Spleen (tissue), 11 donors: ENCODE measurements around the gene PRUNE2. TPM values are rescaled to one million over a fixed set of nuclear protein-coding genes. Genes with fewer than 3 reads are reported as not detected.

Experiments used
- DNase-seq: peaks from one replicate; pipeline ENCODE4 v3.0.0-alpha.2; 2020
- H3K27ac ChIP-seq, 8 donors: fragments of 200-600 bp; sonication (generic) in 7 of 8; 1 replicate in 4 of 8; 2 replicates in 4 of 8; pipeline versions ENCODE4 v1.5.0 to v1.8.0; 2016 to 2021; ENCODE audit warnings: inconsistent platforms in 4 of 8, mild to moderate bottlenecking in 4 of 8, moderate library complexity in 1 of 8
- H3K27me3 ChIP-seq, 7 donors: fragments of 200-600 bp; sonication (generic) in 6 of 7; replicated peaks in 1 of 7; 1 replicate in 4 of 7; 2 replicates in 3 of 7; pipeline versions ENCODE4 v1.5.0 to v1.8.0; 2016 to 2021; ENCODE audit warnings: inconsistent platforms in 3 of 7, mild to moderate bottlenecking in 1 of 7
- H3K36me3 ChIP-seq, 6 donors: fragments of 200-600 bp; sonication (generic) in 5 of 6; 1 replicate in 4 of 6; 2 replicates in 2 of 6; pipeline versions ENCODE4 v1.5.0 to v1.8.0; 2016 to 2021; ENCODE audit warnings: inconsistent platforms in 2 of 6
- H3K4me1 ChIP-seq, 6 donors: fragments of 200-600 bp; sonication (generic) in 5 of 6; 1 replicate in 3 of 6; 2 replicates in 3 of 6; pipeline versions ENCODE4 v1.5.0 to v1.8.0; 2016 to 2021; ENCODE audit warnings: inconsistent platforms in 3 of 6
- H3K4me3 ChIP-seq, 8 donors: fragments of 200-600 bp; sonication (generic) in 7 of 8; 1 replicate in 4 of 8; 2 replicates in 4 of 8; pipeline versions ENCODE4 v1.5.0 to v1.8.0; 2016 to 2021; ENCODE audit warnings: inconsistent platforms in 4 of 8, mild to moderate bottlenecking in 4 of 8, moderate library complexity in 2 of 8
- H3K9me3 ChIP-seq, 8 donors: fragments of 200-600 bp; sonication (generic) in 7 of 8; 1 replicate in 4 of 8; 2 replicates in 4 of 8; pipeline versions ENCODE4 v1.5.0 to v1.8.0; 2016 to 2021; ENCODE audit warnings: inconsistent platforms in 4 of 8
- CTCF ChIP-seq, 11 experiments: fragments of 200-600 bp in 7 of 11; fragments of 450-650 bp in 4 of 11; sonication (generic) in 4 of 11; IDR thresholded peaks in 8 of 11; conservative IDR thresholded peaks in 3 of 11; 1 replicate in 7 of 11; 2 replicates in 4 of 11; pipeline versions ENCODE4 v1.4.0 to v1.8.0; 2016 to 2021; ENCODE audit warnings: antibody characterized with exemption in 11 of 11, inconsistent platforms in 4 of 11, mild to moderate bottlenecking in 1 of 11
- POLR2A ChIP-seq, 3 donors: fragments of 450-650 bp; IDR thresholded peaks; one replicate each; pipeline ENCODE4 v1.5.1; 2017; ENCODE audit warnings: antibody characterized with exemption in 3 of 3, mild to moderate bottlenecking in 1 of 3
- POLR2AphosphoS5 ChIP-seq, 3 donors: sonication (generic); formaldehyde crosslinking; IDR thresholded peaks; one replicate each; pipeline ENCODE4 v1.5.1; 2017; ENCODE audit warnings: antibody characterized with exemption in 3 of 3
- WGBS, 5 donors: extraction: QIAGEN DNeasy Blood & Tissue Kit in 3 of 5; methylation state at CpG; one replicate each; pipeline versions ENCODE4 v1.1.5 to v1.1.7; 2013 to 2018; 5-methylcytosine and 5-hydroxymethylcytosine counted together
- intact Hi-C: fragments of 100-400 bp; cut with DNase I; formaldehyde crosslinking; loops from one replicate; pipeline ENCODE4 v1.15.0; 2023; ENCODE audit warnings: low total_unique reads
- polyA plus RNA-seq, 3 donors: library from polyadenylated mRNA; stranded (reverse); fragments of 200-250 nt; gene quantifications; one replicate each; pipeline ENCODE4 v1.2.1, GENCODE V29; 2013
- total RNA-seq, 7 donors: library from RNA; depleted of rRNA in 3 of 7; stranded (reverse); fragments of >200 nt in 3 of 7; fragmentation: NEBNext Ultra II Directional in 4 of 7; extraction: Animal tissue kit (Norgen Biotek cat#: 25700) in 4 of 7; gene quantifications; one replicate each; pipeline versions ENCODE4 v1.1.0 to v1.2.1, GENCODE V29; 2016 to 2021
- donor health status: healthy with polysubstance abuse.
- donor health status: DM: no; HTN: no; CAD: no; lungs with moderate emphysema.
- donor health status: DM: no; HTN: no; CAD: no.
- donor health status: Bipolar disorder and iron deficiency.
- donor health status: healthy.
- donor health status: DM: no; HTN: no; CAD: no.
- donor health status: DM: yes; HTN: yes; CAD: no.

PRUNE2 gene
- total and polyA plus RNA-seq, 10 donors = 3.3 to 23.6 (median 14.0) TPM

- Histone ChIP-seq H3K9me3 (no peaks in the 10 kb centered on the region), H3K27ac (no peak overlapping the region), H3K36me3 (no peaks in the 10 kb centered on the region), H3K4me3 (no peak overlapping the region), H3K27me3 (no peaks in the 10 kb centered on the region), H3K4me1 (peaks cover 0 to 18% (median 3%) of the 10 kb centered on the region in 6 donors)
- no peak for TF ChIP-seq CTCF (IDR thresholded peaks at IDR 0.05 in 8 of 11, conservative IDR thresholded peaks at IDR 0.05 in 3 of 11)
- no peak for TF ChIP-seq POLR2A (IDR thresholded peaks at IDR 0.05)
- no peak for TF ChIP-seq POLR2AphosphoS5 (IDR thresholded peaks at IDR 0.05)
- DNase-seq = no peak
- 35 to 50% (median 44%) methylated on average over 5 of the region's 5 CpGs for WGBS, 5 donors
- intact Hi-C loops = no loop called here
Observed at GRCh38 chr9:76717176-76717575, 188.7 kb downstream of the PRUNE2 start.

GRCh38 chr9:76716085-76716672, 189.7 kb downstream of the PRUNE2 start:
- TF ChIP-seq CTCF (IDR thresholded peaks at IDR 0.05 in 8 of 11, conservative IDR thresholded peaks at IDR 0.05 in 3 of 11) (no peak), POLR2AphosphoS5 (IDR thresholded peaks at IDR 0.05) (no peak), POLR2A (IDR thresholded peaks at IDR 0.05) (no peak)
- intact Hi-C loops = no loop called here
- no peak for DNase-seq
- WGBS, 5 donors = 85 to 96% (median 91%) methylated on average over 7 of the region's 7 CpGs
- Histone ChIP-seq H3K36me3 (no peaks in the 10 kb centered on the region), H3K27me3 (no peaks in the 10 kb centered on the region), H3K4me3 (no peak overlapping the region), H3K4me1 (peaks cover 0 to 18% (median 3%) of the 10 kb centered on the region in 6 donors), H3K27ac (no peak overlapping the region), H3K9me3 (no peaks in the 10 kb centered on the region)

GRCh38 chr9:76713381-76713780, 192.5 kb downstream of the PRUNE2 start:
- H3K27ac ChIP-seq = no peak overlapping the region
- no peak for DNase-seq
- 53 to 79% (median 70%) methylated on average over 5 of the region's 5 CpGs for WGBS, 5 donors
- no peak overlapping the region for H3K4me3 ChIP-seq
- H3K9me3 ChIP-seq = no peaks in the 10 kb centered on the region
- no peaks in the 10 kb centered on the region for H3K36me3 ChIP-seq
- peaks cover 0 to 18% (median 3%) of the 10 kb centered on the region in 6 donors for H3K4me1 ChIP-seq
- intact Hi-C loops = no loop called here
- TF ChIP-seq POLR2A (IDR thresholded peaks at IDR 0.05) = no peak
- TF ChIP-seq CTCF (IDR thresholded peaks at IDR 0.05 in 8 of 11, conservative IDR thresholded peaks at IDR 0.05 in 3 of 11) = no peak
- no peak for TF ChIP-seq POLR2AphosphoS5 (IDR thresholded peaks at IDR 0.05)
- peaks cover 0 to 11% (median 0%) of the 10 kb centered on the region in 7 donors for H3K27me3 ChIP-seq

- Histone ChIP-seq H3K4me3 (no peak overlapping the region), H3K36me3 (no peaks in the 10 kb centered on the region), H3K27me3 (peaks cover 0 to 24% (median 0%) of the 10 kb centered on the region in 7 donors), H3K9me3 (no peaks in the 10 kb centered on the region), H3K4me1 (peaks cover 0 to 13% (median 8%) of the 10 kb centered on the region in 6 donors), H3K27ac (no peak overlapping the region)
- no peak for TF ChIP-seq POLR2AphosphoS5 (IDR thresholded peaks at IDR 0.05)
- TF ChIP-seq POLR2A (IDR thresholded peaks at IDR 0.05) = no peak
- TF ChIP-seq CTCF (IDR thresholded peaks at IDR 0.05 in 8 of 11, conservative IDR thresholded peaks at IDR 0.05 in 3 of 11) = no peak
- DNase-seq = no peak
- 78 to 90% (median 82%) methylated on average over 9 of the region's 9 CpGs for WGBS, 5 donors
- intact Hi-C loops = no loop called here
Observed at GRCh38 chr9:76709020-76709419, 196.9 kb downstream of the PRUNE2 start.
